Pancreas (tissue), 10 donors: ENCODE data around the gene PIH1D1. TPM values are rescaled to one million over a fixed set of nuclear protein-coding genes. Genes with fewer than 3 reads are reported as not detected.

ENCODE experiments used
- ATAC-seq, 4 donors: fragments of 200-7000 bp; cut with Tn5 transposase; one replicate each; pipeline versions ENCODE4 v1.8.0 to v1.9.1; 2020; ENCODE audit warnings: mild to moderate bottlenecking in 4 of 4, moderate library complexity in 4 of 4
- DNase-seq, 6 donors: peaks; one replicate each; pipeline ENCODE4 v3.0.0-alpha.2; 2020
- FAIRE-seq: peaks from 2 replicates; lab custom pipeline; 2012; peaks lifted over from hg19 to GRCh38; lab: Jason Lieb, UNC
- H3K27ac ChIP-seq, 4 donors: fragments of 200-600 bp; sonication (generic); 1 replicate in 3 of 4; 2 replicates in 1 of 4; pipeline versions ENCODE4 v1.5.0 to v1.8.0; 2020
- H3K27me3 ChIP-seq, 4 donors: fragments of 200-600 bp; one replicate each; pipeline ENCODE4 v1.8.0; 2021
- H3K36me3 ChIP-seq, 3 donors: fragments of 200-600 bp; sonication (generic) in 1 of 3; one replicate each; pipeline versions ENCODE4 v1.5.0 to v1.8.0; 2020 to 2021
- H3K4me1 ChIP-seq, 3 donors: fragments of 200-600 bp; one replicate each; pipeline ENCODE4 v1.8.0; 2021
- H3K4me3 ChIP-seq, 4 donors: fragments of 200-600 bp; sonication (generic) in 2 of 4; one replicate each; pipeline versions ENCODE4 v1.5.0 to v1.8.0; 2020 to 2021
- H3K9me3 ChIP-seq, 4 donors: fragments of 200-600 bp; one replicate each; pipeline ENCODE4 v1.8.0; 2021
- WGBS, 2 donors: extraction: QIAGEN DNeasy Blood & Tissue Kit; methylation state at CpG; one replicate each; pipeline ENCODE4 v1.1.7; 2013; 5-methylcytosine and 5-hydroxymethylcytosine counted together
- intact Hi-C, 3 donors: fragments of 100-400 bp; cut with DNase I; formaldehyde crosslinking; loops; one replicate each; pipeline versions ENCODE4 v1.11.1 to v1.14.2; 2022
- polyA plus RNA-seq, 2 donors: library from polyadenylated mRNA; stranded (reverse); fragments of 200-250 nt; gene quantifications; one replicate each; pipeline ENCODE4 v1.2.3, GENCODE V29; 2013
- total RNA-seq, 6 donors: library from RNA; stranded (reverse); fragmentation: NEBNext Ultra II Directional in 4 of 6; extraction: Animal tissue kit (Norgen Biotek cat#: 25700) in 4 of 6; gene quantifications; one replicate each; pipeline versions ENCODE4 v1.2.1 to v1.2.4, GENCODE V29; 2021 to 2023
- TF ChIP-seq, protein P1 (sequence below), 4 donors: fragments of 200-600 bp; sonication (generic) in 3 of 4; IDR thresholded peaks; one replicate each; pipeline versions ENCODE4 v1.5.0 to v1.8.0; 2021; ENCODE audit warnings: antibody characterized with exemption in 4 of 4
- donor health status: healthy with polysubstance abuse.
- donor health status: DM: no; HTN: no; CAD: no; lungs with moderate emphysema.
- donor health status: DM: no; HTN: no; CAD: no.
- donor health status: control.
- donor health status: control.
- donor health status: Bipolar disorder and iron deficiency.
- donor health status: DM: yes; HTN: yes; CAD: no.
- donor health status: DM: no; HTN: no; CAD: no.
- donor health status: DM: no; HTN: no; CAD: no.
- donor health status: DM: yes; HTN: yes; CAD: no.

Gene PIH1D1
- total and polyA plus RNA-seq, 8 donors, result 34.2 to 110 (median 38.4) TPM

DNA sequence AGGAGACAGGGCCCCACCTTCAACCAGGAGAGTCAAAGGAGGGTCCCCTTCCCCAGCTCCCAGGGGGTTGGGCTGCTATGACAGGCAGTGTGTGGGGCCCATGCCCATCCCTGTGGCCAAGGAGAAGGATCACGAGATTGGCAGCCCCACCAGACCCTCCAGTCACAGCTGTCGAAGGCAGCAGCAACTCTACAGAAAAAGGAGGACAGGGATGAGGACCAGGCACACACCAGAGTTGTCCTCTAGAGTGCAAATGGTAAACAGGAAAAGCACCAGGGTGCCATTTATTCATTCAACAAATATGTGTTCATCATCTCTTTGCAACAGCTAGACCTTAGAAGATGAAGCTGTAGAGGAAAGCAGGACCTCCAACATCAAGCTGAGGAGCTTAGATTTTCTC is 32.4 kb downstream of the PIH1D1 start:
- 39 to 48% methylated on average over 2 of the region's 2 CpGs for WGBS, 2 donors
- no peaks in the 10 kb centered on the region for H3K4me1 ChIP-seq
- no peak overlapping the region for H3K4me3 ChIP-seq
- H3K27me3 ChIP-seq, result peaks cover 0 to 21% (median 11%) of the 10 kb centered on the region in 4 donors
- no peaks in the 10 kb centered on the region for H3K9me3 ChIP-seq
- H3K27ac ChIP-seq, result no peak overlapping the region
- intact Hi-C loops, result no loop called here
- ATAC-seq (no peak), DNase-seq (no peak), FAIRE-seq (no peak)
- no peaks in the 10 kb centered on the region for H3K36me3 ChIP-seq
- TF ChIP-seq, protein P1, sequence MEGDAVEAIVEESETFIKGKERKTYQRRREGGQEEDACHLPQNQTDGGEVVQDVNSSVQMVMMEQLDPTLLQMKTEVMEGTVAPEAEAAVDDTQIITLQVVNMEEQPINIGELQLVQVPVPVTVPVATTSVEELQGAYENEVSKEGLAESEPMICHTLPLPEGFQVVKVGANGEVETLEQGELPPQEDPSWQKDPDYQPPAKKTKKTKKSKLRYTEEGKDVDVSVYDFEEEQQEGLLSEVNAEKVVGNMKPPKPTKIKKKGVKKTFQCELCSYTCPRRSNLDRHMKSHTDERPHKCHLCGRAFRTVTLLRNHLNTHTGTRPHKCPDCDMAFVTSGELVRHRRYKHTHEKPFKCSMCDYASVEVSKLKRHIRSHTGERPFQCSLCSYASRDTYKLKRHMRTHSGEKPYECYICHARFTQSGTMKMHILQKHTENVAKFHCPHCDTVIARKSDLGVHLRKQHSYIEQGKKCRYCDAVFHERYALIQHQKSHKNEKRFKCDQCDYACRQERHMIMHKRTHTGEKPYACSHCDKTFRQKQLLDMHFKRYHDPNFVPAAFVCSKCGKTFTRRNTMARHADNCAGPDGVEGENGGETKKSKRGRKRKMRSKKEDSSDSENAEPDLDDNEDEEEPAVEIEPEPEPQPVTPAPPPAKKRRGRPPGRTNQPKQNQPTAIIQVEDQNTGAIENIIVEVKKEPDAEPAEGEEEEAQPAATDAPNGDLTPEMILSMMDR (IDR thresholded peaks at IDR 0.05), result no peak

- no peak overlapping the region for H3K27ac ChIP-seq
- WGBS, 2 donors, result 57 to 68% methylated on average over 5 of the region's 5 CpGs
- no peaks in the 10 kb centered on the region for H3K9me3 ChIP-seq
- no peak overlapping the region for H3K4me3 ChIP-seq
- ATAC-seq (no peak), DNase-seq (no peak), FAIRE-seq (no peak)
- TF ChIP-seq, protein P1 (IDR thresholded peaks at IDR 0.05), result no peak
- intact Hi-C loops, result no loop called here
- no peaks in the 10 kb centered on the region for H3K36me3 ChIP-seq
- peaks cover 0 to 15% (median 8%) of the 10 kb centered on the region in 4 donors for H3K27me3 ChIP-seq
- H3K4me1 ChIP-seq, result no peaks in the 10 kb centered on the region
Measured at GRCh38 chr19:49418511-49418910, 33.1 kb downstream of the PIH1D1 start.

GRCh38 chr19:49417088-49417487 is 34.5 kb downstream of the PIH1D1 start:
- intact Hi-C loops, result no loop called here
- Histone ChIP-seq H3K27ac (no peak overlapping the region), H3K9me3 (no peaks in the 10 kb centered on the region), H3K36me3 (no peaks in the 10 kb centered on the region), H3K27me3 (peaks cover 0 to 7% (median under 1%) of the 10 kb centered on the region in 4 donors), H3K4me1 (no peaks in the 10 kb centered on the region), H3K4me3 (no peak overlapping the region)
- WGBS, 2 donors, result 59 to 62% methylated on average over 7 of the region's 7 CpGs
- FAIRE-seq, result no peak
- no peak for ATAC-seq
- TF ChIP-seq, protein P1 (IDR thresholded peaks at IDR 0.05), result no peak
- no peak for DNase-seq

GRCh38 chr19:49415810-49416200 is 35.8 kb downstream of the PIH1D1 start:
- Histone ChIP-seq H3K27ac (no peak overlapping the region), H3K4me3 (no peak overlapping the region), H3K36me3 (no peaks in the 10 kb centered on the region), H3K9me3 (no peaks in the 10 kb centered on the region), H3K4me1 (no peaks in the 10 kb centered on the region), H3K27me3 (no peaks in the 10 kb centered on the region)
- ATAC-seq (no peak), FAIRE-seq (no peak), DNase-seq (no peak)
- intact Hi-C loops, result no loop called here
- 92 to 93% methylated on average over 2 of the region's 2 CpGs for WGBS, 2 donors
- TF ChIP-seq, protein P1 (IDR thresholded peaks at IDR 0.05), result no peak

- no peak for FAIRE-seq
- Histone ChIP-seq H3K27me3 (no peaks in the 10 kb centered on the region), H3K36me3 (no peaks in the 10 kb centered on the region), H3K27ac (no peak overlapping the region), H3K4me3 (no peak overlapping the region), H3K4me1 (no peaks in the 10 kb centered on the region), H3K9me3 (no peaks in the 10 kb centered on the region)
- TF ChIP-seq, protein P1 (IDR thresholded peaks at IDR 0.05), result no peak
- 63 to 79% methylated on average over 14 to 15 of the region's 15 CpGs for WGBS, 2 donors
- no peak for DNase-seq
- no peak for ATAC-seq
- intact Hi-C loops, result no loop called here
Measured at GRCh38 chr19:49415102-49415809, 36.4 kb downstream of the PIH1D1 start.
